Measurements from ENCODE around the gene GGTA1. TPM values are rescaled to one million over a fixed set of nuclear protein-coding genes. Genes with fewer than 3 reads are reported as not detected.

The GGTA1 gene
- total RNA-seq (2014; rRNA removed; shearing (Covaris generic)) = not detected in 2 replicates
- 0.16 and 0.17 TPM in 2 replicates for polyA plus RNA-seq (2016; fragmentation: Nextera tagmentation; extraction: Ambion mirVana)
- long read RNA-seq = 0 reads

GRCh38 chr9:121499427-121500164 lies at the start of gene GGTA1:
GGTA1 (minus strand) TSS chr9:121499844; CDS start chr9:121467922, 31,922 bp downstream.
- Histone ChIP-seq H4K20me1 (replicated peaks; ENCODE audit: insufficient read depth) (no peaks in the 10 kb centered on the region; the same call in 1 of the 2 replicates), H3K4me3 (peak within 1 kb of the TSS; percentile 73), H3K4me1 (ENCODE audit: insufficient read depth) (peaks cover 13% of the 10 kb centered on the region; the same call in 1 of the 2 replicates), H3K27ac (ENCODE audit: low read depth) (no peak within 1 kb of the TSS), H3F3A (replicated peaks; ENCODE audit: low read depth) (peaks cover 13% of the 10 kb centered on the region), H3K27me3 (ENCODE audit: insufficient read depth) (peaks cover 57% of the 10 kb centered on the region), H3K4me2 (peak within 1 kb of the TSS; percentile 96), H2AFZ (peak within 1 kb of the TSS; percentile 98), H3K9me2 (ENCODE audit: insufficient read depth) (no peaks in the 10 kb centered on the region), H3K79me2 (replicated peaks; ENCODE audit: insufficient read depth) (no peaks in the 10 kb centered on the region), H3K36me3 (ENCODE audit: insufficient read depth) (no peaks in the 10 kb centered on the region)
- H3K27ac Mint-ChIP-seq = no peak within 1 kb of the TSS
- H3K9me3 Mint-ChIP-seq = peaks cover 13% of the 10 kb centered on the region; the same call in 2 of the 3 replicates
- peak within 1 kb of the TSS; percentile 84 for H3K4me3 Mint-ChIP-seq
- peak; percentile 67 for DNase-seq (ENCODE audit: low spot score)
- ATAC-seq = peak; percentile 77
- peaks cover 24% of the 10 kb centered on the region for H3K4me1 Mint-ChIP-seq
- H3K27me3 Mint-ChIP-seq (ENCODE audit: insufficient read depth, low read depth, poor library complexity) = peaks cover 46% of the 10 kb centered on the region
- TF ChIP-seq EZH2 (IDR thresholded peaks at IDR 0.05; ENCODE audit: low read depth, unreplicated experiment) = peak; percentile 78
- TF ChIP-seq CREB1 (CRISPR knock-in tag; IDR thresholded peaks at IDR 0.05; ENCODE audit: low read depth) = no peak
- no peaks in the 10 kb centered on the region for H3K36me3 Mint-ChIP-seq (ENCODE audit: low read depth)

- H4K20me1 ChIP-seq (replicated peaks; ENCODE audit: insufficient read depth) = no peaks in the 10 kb centered on the region
- H3K9me2 ChIP-seq (ENCODE audit: insufficient read depth) = no peaks in the 10 kb centered on the region
- no peaks in the 10 kb centered on the region for H3K36me3 Mint-ChIP-seq (ENCODE audit: low read depth)
- no peak overlapping the region for H2AFZ ChIP-seq
- no peaks in the 10 kb centered on the region for H3K36me3 ChIP-seq (ENCODE audit: insufficient read depth)
- no peak overlapping the region for H3K4me3 ChIP-seq
- H3K9me3 Mint-ChIP-seq = no peaks in the 10 kb centered on the region; the same call in 2 of the 3 replicates
- H3F3A ChIP-seq (replicated peaks; ENCODE audit: low read depth) = no peaks in the 10 kb centered on the region
- no peaks in the 10 kb centered on the region for H3K79me2 ChIP-seq (replicated peaks; ENCODE audit: insufficient read depth)
- H3K4me3 Mint-ChIP-seq = no peak overlapping the region
- H3K27me3 ChIP-seq (ENCODE audit: insufficient read depth) = peaks cover 20% of the 10 kb centered on the region; the same call in 1 of the 2 replicates
- H3K27ac ChIP-seq (ENCODE audit: low read depth) = no peak overlapping the region
- peaks cover 3% of the 10 kb centered on the region; the same call in 1 of the 3 replicates for H3K4me1 Mint-ChIP-seq
- peaks cover 8% of the 10 kb centered on the region; the same call in 1 of the 2 replicates for H3K4me1 ChIP-seq (ENCODE audit: insufficient read depth)
- ATAC-seq = no peak
- peaks cover 38% of the 10 kb centered on the region for H3K27me3 Mint-ChIP-seq (ENCODE audit: insufficient read depth, low read depth, poor library complexity)
- no peak overlapping the region for H3K4me2 ChIP-seq
- no peak for DNase-seq (ENCODE audit: low spot score)
- H3K27ac Mint-ChIP-seq = no peak overlapping the region
- TF ChIP-seq ETS1 (IDR thresholded peaks at IDR 0.05) (no peak), REST (IDR thresholded peaks at IDR 0.05; ENCODE audit: unreplicated experiment) (no peak), ZNF114 (CRISPR knock-in tag; IDR thresholded peaks at IDR 0.05) (no peak), POLR2AphosphoS5 (IDR thresholded peaks at IDR 0.05; ENCODE audit: low read depth) (no peak), EZH2 (IDR thresholded peaks at IDR 0.05; ENCODE audit: low read depth, unreplicated experiment) (no peak), EZH2phosphoT487 (IDR thresholded peaks at IDR 0.05; ENCODE audit: unreplicated experiment) (no peak), CTCF (conservative IDR thresholded peaks at IDR 0.05; ENCODE audit: low read depth in 2 of 2) (no peak), ZNF331 (CRISPR knock-in tag; IDR thresholded peaks at IDR 0.05; ENCODE audit: low read depth) (no peak), NANOG (IDR thresholded peaks at IDR 0.05; ENCODE audit: borderline replicate concordance) (no peak), CREB1 (CRISPR knock-in tag; IDR thresholded peaks at IDR 0.05; ENCODE audit: low read depth) (no peak)
These were observed 49.0 kb upstream of the GGTA1 start for GRCh38 chr9:121548666-121549065.

Data from GM23338 (cell line).